GM21825 (cell line): ENCODE results near the gene ZDHHC11B.
"Not testable (repeated sequence)": the region's sequence is repeated elsewhere in the genome, so short reads cannot be mapped to it uniquely, and the experiment has no call there.

Experiments used
- ATAC-seq: cut with Tn5 transposase; IDR thresholded peaks from one replicate; pipeline ENCODE4 v1.9.1; 2021; ENCODE audit warnings: mild to moderate bottlenecking, moderate library complexity; ENCODE audit not compliant: unreplicated experiment

Gene ZDHHC11B

DNA sequence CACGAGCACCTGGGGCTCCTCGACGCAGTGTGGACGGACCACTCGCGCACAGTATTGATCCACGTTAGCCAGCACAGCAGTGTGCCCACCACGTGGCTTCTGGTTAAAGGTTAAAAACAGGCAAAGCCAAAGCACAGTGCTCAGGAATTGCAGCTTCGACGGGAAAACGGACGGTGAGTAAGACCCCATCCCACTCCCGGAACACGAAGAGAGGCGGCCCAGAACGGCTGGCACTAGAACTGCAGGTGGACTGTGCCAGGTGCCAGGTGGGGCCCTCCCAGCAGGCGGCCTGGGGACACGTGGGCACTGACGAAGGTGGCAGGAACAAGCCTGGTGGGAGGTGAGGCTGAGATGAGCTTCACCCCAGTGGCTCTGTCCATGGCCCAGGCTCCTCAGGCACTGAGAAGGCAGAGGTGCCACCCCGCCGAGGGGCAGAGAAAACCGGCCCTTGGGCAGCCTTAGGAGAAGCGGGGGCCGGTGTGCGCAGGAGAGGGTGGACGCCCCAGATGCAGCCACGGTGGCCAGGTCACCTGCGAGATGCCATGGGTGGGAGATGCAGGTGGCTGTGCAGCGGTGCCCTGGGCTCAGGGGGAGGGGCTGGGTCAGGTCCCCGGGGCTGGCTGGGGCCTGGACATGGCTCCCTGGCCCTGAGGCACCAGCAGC, 96.0 kb downstream of the ZDHHC11B start:
- ATAC-seq: not testable (repeated sequence)

- not testable (repeated sequence) for ATAC-seq
These were observed 97.6 kb downstream of the ZDHHC11B start for GRCh38 chr5:686936-687335.

GRCh38 chr5:686172-686523, 98.4 kb downstream of the ZDHHC11B start:
- not testable (repeated sequence) for ATAC-seq

DNA sequence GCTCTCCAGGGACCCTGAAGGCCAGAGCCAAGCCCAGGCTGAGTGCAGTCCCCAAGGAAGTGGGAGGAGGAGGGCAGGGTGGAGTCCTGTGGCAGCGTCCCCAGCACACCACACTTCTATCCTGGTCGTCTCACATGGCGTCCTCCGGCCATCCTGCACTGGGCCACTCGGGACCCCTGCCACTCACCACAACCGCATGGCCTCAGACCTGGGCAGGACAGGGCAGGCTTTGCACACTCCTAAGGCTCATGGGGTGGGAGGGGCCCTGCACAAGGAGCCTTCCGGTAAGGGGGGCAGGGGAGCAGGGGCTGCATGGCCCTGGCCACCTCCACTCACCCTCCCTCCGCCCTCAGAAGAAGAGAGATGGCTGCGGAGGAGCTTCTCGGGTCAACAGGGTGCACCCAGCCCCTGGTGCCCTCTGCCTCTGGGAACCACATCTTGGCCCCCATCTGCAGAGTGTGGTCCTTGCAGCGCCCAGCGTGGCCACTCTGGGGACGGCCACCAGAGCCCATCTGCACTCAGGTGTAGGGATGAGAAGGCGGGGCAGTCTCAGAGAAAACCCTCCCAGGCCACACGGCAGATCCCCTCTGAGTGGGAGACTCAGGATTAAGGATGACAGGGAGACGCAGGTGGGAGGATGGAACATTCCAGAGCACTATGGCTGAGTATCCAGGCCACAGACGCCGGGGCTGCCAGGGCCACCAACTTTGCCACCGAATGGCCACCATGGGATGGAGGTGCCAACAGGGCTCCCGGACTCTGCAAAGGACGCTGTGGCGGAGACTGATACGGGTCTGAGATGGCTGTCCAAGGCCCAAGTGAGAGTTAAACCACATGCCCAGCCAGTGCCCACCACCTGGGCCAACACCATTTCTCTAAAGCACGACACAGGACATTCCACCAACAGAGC, 99.0 kb downstream of the ZDHHC11B start:
- ATAC-seq: no peak

- no peak for ATAC-seq
These were observed 99.7 kb downstream of the ZDHHC11B start for GRCh38 chr5:684751-685216.

DNA sequence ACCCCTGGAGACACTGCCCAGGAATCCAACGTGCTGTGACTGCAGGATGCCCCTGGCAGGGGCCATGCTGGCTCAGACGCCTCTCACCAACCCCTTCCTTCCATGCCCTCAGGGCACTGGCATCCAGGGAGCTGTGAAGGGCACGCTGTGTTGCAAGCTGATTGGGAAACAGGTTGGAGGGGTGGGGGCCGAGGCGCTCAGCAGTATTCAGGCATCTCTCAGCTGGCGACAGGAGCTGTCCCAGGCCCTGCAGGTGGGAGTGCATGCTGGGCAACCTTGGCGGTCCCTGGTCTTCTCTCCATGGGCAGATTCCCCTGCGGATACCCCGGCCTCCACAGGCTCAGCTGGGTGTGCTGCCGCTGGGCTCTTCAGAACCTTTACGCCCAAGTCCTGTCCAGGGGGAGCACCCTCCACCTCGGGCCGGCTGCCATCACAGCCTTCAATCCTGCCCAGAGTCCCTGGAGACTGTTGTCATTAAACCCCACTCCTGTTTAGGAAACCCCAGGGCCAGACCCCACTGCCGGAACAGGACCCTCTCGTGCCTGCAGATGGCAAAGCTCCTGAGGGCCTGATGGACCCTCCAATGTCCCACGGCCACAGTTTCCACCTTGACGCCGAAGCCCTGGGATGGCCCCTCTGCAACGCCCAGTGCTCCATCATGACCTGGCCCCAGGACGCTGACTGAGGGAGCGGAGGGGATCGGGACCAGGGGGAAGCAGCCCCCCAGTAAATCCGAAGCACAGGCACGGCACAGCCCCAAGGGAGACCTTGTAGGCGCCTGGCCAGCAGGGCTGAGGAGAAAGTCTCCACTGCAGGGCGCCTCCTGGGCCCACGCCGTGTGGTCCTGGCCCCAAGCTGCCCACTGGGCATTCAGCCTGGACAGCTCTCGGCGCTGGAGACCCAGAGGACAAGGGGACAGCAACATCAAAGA, 100.7 kb downstream of the ZDHHC11B start:
- ATAC-seq: no peak

- ATAC-seq: not testable (repeated sequence)
These were observed 101.7 kb downstream of the ZDHHC11B start for GRCh38 chr5:682651-683358.

DNA sequence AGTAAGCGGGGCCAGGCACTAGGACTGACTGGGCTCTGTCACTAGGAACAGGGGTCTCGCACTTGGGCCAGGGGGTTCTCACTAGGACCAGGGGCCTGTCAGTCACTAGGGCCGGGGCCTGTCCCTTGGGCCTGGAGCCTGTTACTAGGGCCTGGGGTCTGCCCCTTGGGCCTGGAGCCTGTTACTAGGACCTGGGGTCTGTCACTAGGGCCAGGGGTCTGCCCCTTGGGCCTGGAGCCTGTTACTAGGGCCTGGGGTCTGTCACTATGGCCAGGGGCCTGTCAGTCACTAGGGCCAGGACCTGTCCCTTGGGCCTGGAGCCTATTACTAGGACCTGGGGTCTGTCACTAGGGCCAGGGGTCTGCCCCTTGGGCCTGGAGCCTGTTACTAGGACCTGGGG, 102.3 kb downstream of the ZDHHC11B start:
- not testable (repeated sequence) for ATAC-seq

GRCh38 chr5:681317-682191, 103.0 kb downstream of the ZDHHC11B start:
- not testable (repeated sequence) for ATAC-seq

- not testable (repeated sequence) for ATAC-seq
These were observed 103.7 kb downstream of the ZDHHC11B start for GRCh38 chr5:680836-681235.

DNA sequence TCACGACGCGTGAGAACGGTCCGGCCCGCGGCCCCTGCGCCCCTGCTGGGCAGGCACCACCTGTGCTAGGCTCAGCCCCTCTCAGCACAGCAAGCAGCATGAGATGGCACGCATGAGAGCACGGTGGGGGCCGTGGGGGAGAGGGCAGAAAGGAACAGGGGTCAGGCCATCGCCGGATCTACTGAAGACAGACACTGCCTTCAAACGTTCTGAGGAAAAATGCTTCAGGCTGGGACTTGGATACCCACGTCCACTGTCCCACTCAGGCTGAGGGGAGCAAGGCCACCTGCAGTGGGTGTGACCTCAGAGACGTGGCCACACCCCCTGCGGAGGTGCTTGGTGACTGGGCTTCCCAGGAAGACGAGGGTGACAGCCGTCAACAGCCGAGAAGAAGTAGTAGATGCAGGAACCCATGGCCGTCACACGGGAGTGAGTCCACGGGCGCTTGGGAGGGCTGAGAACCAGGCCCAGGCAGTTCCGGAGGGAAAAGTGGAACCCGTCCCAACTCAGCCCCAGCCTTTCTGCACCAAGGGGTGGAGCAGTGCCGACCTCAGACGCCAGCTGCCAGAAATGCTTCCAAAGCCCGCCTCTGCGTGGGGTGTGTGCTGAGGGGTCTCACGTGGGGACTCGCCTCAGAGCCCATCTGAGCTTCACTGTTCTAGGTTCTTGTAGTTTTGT, 104.3 kb downstream of the ZDHHC11B start:
- not testable (repeated sequence) for ATAC-seq

DNA sequence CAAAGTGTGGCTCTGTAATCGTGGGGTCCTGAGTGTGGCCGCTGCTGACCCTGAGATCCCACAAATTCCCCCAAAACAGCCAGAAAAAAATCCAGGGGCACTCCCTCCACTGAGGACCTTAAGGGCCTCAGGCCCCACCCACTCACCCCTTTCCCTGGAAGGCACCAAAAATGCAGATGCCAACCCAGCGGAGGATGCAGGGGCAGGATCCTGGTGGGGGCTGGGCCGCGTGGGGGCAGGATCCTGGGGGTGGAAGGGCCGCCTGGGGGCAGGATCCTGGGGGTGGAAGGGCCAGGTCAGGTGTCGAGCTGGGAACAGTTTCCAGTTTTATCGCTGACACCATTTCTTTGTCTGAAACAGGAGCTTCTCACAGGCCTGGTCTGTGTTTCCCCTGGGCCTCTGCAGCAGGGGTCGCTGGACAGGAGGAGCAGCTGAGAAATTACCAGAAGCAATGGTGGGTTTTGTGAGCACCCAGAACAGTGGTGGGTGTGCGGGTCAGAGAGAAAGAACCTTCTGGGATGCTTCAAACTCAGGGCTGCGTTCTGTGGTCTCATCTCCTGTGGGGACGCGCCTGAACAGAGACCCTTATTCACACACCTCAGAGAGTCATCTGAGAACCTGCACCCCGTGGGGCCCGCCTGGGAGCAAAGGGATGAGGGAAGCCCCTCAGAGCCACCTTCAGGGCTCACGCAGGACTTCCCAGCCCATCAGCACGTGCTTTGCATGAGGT, 105.2 kb downstream of the ZDHHC11B start:
- not testable (repeated sequence) for ATAC-seq

GRCh38 chr5:678521-678920, 106.0 kb downstream of the ZDHHC11B start:
- not testable (repeated sequence) for ATAC-seq

DNA sequence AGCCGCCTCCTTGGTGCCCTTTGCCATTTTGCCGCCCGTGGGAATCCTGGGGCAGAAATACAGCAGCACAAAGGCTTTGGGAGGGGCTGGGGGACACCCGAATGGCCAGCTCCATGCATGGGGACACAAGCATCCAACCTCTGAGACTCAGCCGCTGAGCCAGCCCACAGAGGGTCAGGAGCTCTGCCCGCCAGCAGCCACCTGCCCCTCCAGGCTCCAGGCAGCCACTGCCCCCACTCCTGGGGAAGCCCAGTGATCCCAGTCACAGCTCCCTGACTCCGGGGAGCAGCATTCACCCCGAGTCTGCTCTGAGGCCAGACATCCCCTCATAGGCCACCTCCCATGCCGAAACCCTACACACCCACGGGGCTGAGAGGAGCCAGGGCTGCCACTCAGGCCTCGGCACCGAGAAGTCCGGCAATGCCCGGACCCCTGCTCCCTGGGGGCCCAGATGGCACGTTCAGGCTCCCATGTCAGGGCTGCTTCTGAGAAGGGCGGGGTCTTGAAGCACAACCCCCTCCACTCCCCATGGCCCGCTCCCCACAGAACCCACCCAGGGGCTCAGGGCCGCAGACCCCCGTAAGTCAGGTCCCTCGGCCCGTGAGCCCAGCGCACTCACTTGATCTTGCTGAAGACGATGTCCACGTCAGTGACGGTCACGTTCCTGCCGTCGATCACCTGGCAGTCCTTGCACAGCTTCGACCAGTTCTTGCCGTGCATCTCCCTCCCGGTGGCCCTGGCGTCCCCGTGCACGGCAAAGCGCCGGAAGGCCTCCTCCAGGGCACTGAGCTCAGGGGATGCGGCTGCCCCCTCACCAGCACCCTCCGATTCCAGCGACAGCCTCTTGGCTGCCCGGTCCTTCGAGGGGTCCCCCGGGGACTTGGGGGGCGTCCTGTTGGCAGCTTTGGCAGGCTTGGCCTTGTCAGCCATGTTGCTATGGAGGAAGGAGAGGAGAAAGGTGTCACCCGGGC, 107.1 kb downstream of the ZDHHC11B start:
- no peak for ATAC-seq

DNA sequence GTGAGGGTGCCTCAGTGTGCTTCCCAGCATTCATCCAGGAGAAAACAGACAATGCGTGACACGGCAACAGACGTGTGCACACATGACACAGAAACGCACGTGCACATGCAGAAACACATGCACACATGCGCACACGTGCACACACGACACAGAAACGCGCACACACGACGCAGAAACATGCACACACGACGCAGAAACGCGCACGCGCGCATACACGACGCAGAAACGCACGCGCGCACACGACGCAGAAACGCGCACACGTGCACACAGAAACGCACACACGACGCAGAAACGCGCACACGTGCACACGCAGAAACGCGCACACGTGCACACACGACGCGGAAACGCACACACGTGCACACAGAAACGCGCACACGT, 107.8 kb downstream of the ZDHHC11B start:
- ATAC-seq: no peak

DNA sequence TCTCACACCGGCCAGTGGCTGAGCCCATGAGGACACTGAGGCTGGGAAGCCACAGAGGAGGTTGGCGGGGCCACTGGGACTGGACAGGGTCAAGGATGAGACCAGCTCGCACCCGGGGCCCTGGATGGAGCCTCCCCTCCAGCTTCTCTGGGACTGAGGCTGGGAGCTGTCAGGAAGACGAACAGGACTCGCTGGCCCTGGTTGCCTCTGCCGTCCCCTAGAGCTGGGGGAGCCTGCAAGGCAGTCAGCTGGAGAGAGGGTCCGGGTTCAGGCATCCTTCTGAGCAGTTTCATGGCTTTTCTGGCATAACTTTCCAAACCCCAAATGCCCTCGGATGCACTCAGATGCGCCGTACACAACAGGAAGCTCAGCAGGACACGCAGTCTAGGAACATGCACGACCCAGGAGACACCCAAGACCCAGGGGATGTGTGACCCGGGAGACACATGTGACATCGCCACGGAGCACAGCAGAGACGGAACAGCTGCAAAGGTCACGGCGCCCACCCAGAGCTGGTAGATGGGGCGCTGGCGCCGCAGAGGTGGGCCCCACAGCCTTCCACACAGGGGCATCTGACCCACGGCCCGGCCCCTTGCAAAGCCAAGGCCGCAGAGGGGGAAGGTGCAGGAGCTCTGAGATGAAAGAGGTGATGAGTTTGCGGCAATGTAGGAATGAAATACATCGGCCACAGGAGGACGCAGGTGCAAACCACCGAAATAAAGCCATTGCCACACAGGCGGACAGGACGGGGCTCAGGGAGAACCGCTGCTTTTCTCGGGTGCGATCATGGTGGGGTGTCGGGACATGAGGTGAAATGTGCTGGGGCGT, 108.4 kb downstream of the ZDHHC11B start:
- ATAC-seq: no peak
